Measurements from ENCODE around the gene ULK1. TPM values are rescaled to one million over a fixed set of nuclear protein-coding genes. Genes with fewer than 3 reads are reported as not detected.

Gene ULK1
- total and polyA plus RNA-seq, 2 donors (not counting 1 experiment from before 2014, with no cell fraction given): 3.3 to 14.9 TPM

DNA sequence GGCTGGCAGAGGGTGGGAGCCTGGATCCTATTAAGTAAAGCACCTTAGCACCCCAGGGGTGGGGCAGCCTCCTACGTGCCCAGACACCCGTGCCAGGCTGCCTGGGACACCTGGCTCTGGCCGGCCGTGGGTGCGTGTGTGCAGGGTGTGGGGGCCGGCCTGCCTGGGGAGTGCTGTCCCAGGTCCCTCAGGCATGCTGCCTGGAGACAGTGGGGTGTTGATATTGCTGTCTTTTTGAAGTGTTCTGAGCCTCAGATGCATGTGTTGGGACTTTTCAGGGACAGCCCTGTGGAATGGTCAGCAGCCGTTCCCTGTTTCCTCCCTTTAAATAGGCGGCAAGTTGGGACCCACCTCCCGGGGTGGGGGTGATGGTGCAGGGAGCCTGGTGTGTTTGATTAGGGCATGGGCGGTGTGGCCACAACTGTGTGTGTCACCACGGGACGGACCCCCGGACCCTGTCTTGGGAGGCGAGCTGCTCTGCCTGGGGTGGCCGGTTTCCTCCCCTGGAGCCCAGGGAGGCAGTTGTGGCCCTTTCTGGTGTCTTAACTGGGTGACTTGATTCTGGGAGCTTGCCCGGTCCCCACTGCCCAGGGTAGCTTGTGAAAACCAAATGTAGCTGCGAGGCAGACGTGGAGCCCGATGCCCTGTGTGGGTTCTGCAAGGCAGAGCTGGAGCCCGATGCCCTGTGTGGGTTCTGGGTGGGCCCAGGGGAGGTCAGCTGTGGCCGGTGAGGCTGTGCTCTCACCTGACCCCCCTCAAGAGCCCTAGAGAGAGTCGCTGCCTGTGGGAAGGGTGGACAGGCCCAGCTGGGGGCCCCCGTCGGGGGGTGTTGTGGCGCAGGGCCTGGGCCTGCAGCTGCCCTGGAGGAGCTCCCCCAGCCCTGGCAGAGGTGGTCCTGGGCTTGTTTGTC lies 8.2 kb downstream of the ULK1 start:
- no peak overlapping the region for H3K27ac ChIP-seq (ENCODE audit: insufficient read depth, low read length)
- no peaks in the 10 kb centered on the region for H3K27me3 ChIP-seq (ENCODE audit: control insufficient read depth, insufficient read depth, low read length)
- no peak overlapping the region for H3K4me3 ChIP-seq (replicated peaks in 1 of 4; ENCODE audit: control extremely low read depth in 1 of 4, insufficient read depth in 1 of 4, low read depth in 3 of 4, low read length in 4 of 4)
- H3K79me2 ChIP-seq (ENCODE audit: control insufficient read depth, insufficient read depth, low read length): no peaks in the 10 kb centered on the region
- H3K9me3 ChIP-seq (ENCODE audit: control insufficient read depth, insufficient read depth, low read depth, low read length): no peaks in the 10 kb centered on the region
- no peaks in the 10 kb centered on the region for H3K36me3 ChIP-seq (ENCODE audit: control insufficient read depth, insufficient read depth, low read length)
- H3K9ac ChIP-seq (ENCODE audit: insufficient read depth, low read length): no peak overlapping the region
- H3K4me1 ChIP-seq (ENCODE audit: control insufficient read depth, extremely low read depth, insufficient read depth, low read length): no peaks in the 10 kb centered on the region
- no peak overlapping the region for H3K4me2 ChIP-seq (ENCODE audit: extremely low read depth, insufficient read depth, low read length)
- DNase-seq (ENCODE audit: low read depth in 2 of 2): no peak
- no peaks in the 10 kb centered on the region for H4K20me1 ChIP-seq (ENCODE audit: control insufficient read depth, extremely low read depth, insufficient read depth, low read length)
- TF ChIP-seq, protein P1, sequence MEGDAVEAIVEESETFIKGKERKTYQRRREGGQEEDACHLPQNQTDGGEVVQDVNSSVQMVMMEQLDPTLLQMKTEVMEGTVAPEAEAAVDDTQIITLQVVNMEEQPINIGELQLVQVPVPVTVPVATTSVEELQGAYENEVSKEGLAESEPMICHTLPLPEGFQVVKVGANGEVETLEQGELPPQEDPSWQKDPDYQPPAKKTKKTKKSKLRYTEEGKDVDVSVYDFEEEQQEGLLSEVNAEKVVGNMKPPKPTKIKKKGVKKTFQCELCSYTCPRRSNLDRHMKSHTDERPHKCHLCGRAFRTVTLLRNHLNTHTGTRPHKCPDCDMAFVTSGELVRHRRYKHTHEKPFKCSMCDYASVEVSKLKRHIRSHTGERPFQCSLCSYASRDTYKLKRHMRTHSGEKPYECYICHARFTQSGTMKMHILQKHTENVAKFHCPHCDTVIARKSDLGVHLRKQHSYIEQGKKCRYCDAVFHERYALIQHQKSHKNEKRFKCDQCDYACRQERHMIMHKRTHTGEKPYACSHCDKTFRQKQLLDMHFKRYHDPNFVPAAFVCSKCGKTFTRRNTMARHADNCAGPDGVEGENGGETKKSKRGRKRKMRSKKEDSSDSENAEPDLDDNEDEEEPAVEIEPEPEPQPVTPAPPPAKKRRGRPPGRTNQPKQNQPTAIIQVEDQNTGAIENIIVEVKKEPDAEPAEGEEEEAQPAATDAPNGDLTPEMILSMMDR (conservative IDR thresholded peaks at IDR 0.05 in 1 of 2, IDR thresholded peaks at IDR 0.05 in 1 of 2; ENCODE audit: low read depth in 1 of 2, low read length in 2 of 2): no peak
- no peak overlapping the region for H2AFZ ChIP-seq (ENCODE audit: low read length)

DNA sequence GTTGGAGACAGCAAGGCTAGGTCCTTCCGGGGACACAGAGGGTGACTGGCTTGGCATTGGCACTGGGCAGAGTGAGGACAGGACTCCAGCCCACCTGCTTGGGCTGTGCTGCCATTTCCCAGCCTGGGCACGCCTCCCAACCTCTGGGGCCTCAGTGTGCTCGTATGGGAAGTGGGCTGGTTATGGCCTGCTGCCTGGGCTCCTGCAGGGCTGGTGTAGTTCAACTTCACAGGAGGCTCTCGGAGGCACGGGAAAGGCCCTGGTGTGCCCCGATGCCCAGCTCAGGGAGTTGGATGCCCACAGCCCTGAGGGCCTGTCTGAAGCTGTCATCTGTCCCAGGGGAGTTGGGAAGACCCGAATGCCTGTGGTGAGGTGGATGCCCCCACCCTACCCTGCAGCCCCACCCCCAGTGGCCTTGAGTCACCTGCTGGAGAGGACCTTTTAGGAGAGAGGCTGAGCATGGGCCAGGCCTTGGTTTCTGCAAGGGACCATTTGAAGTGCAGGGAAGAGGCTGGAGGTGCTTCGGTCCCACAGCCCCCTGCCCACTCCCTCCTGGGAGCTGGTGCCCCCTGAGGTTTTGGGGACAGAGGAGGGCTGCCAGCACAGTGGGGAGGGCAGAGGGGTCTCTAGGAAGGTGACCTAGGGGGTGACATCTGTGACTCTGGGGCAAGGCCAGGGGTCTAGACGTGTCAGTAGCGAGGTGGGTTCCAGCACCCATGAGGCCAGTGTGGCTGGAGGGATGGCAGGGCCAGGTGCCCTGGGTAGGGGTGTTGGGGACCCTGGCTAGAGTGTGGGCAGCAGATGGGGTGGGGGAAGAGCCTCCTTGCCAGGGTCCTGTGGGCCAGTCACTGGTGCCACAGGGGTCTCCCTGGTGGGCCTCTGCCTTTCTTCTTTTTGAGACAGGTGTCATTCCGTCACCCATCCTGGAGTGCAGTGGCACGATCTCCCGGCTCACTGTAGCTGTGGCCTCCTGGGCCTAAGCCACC lies 9.1 kb downstream of the ULK1 start:
- Histone ChIP-seq H3K4me1 (ENCODE audit: control insufficient read depth, extremely low read depth, insufficient read depth, low read length) (no peaks in the 10 kb centered on the region), H3K9me3 (ENCODE audit: control insufficient read depth, insufficient read depth, low read depth, low read length) (no peaks in the 10 kb centered on the region), H3K79me2 (ENCODE audit: control insufficient read depth, insufficient read depth, low read length) (no peaks in the 10 kb centered on the region), H2AFZ (ENCODE audit: low read length) (no peak overlapping the region), H3K9ac (ENCODE audit: insufficient read depth, low read length) (no peak overlapping the region), H4K20me1 (ENCODE audit: control insufficient read depth, extremely low read depth, insufficient read depth, low read length) (no peaks in the 10 kb centered on the region), H3K4me3 (replicated peaks in 1 of 4; ENCODE audit: control extremely low read depth in 1 of 4, insufficient read depth in 1 of 4, low read depth in 3 of 4, low read length in 4 of 4) (no peak overlapping the region), H3K27me3 (ENCODE audit: control insufficient read depth, insufficient read depth, low read length) (no peaks in the 10 kb centered on the region), H3K4me2 (ENCODE audit: extremely low read depth, insufficient read depth, low read length) (no peak overlapping the region), H3K27ac (ENCODE audit: insufficient read depth, low read length) (no peak overlapping the region), H3K36me3 (ENCODE audit: control insufficient read depth, insufficient read depth, low read length) (no peaks in the 10 kb centered on the region)
- no peak for TF ChIP-seq EZH2 (IDR thresholded peaks at IDR 0.05; ENCODE audit: low read length, missing control alignments)
- TF ChIP-seq, protein P1 (conservative IDR thresholded peaks at IDR 0.05 in 1 of 2, IDR thresholded peaks at IDR 0.05 in 1 of 2; ENCODE audit: low read depth in 1 of 2, low read length in 2 of 2): no peak
- DNase-seq (ENCODE audit: low read depth in 2 of 2): no peak

DNA sequence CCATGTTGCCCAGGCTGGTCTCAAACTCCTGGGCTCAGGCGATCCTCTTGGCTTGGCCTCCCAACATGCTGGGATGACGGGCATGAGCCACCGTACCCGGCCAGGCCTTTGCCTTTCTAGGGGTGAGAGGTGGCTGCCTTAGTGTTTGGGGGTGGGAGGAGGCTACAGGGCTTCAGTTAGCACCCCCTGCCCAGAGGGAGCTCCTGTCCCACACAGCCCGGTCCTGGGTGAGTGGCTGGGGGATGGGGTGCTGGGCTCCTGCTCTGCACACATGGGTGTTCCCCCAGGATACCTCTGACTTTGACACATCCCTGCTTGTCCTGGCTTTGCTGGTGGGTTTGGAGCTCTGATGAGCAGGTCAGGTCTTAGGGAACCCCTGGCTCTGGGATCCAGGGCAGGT lies 9.9 kb downstream of the ULK1 start:
- H3K4me1 ChIP-seq (ENCODE audit: control insufficient read depth, extremely low read depth, insufficient read depth, low read length): no peaks in the 10 kb centered on the region
- H3K9ac ChIP-seq (ENCODE audit: insufficient read depth, low read length): no peak overlapping the region
- H3K79me2 ChIP-seq (ENCODE audit: control insufficient read depth, insufficient read depth, low read length): no peaks in the 10 kb centered on the region
- DNase-seq (ENCODE audit: low read depth in 2 of 2): no peak
- H3K9me3 ChIP-seq (ENCODE audit: control insufficient read depth, insufficient read depth, low read depth, low read length): no peaks in the 10 kb centered on the region
- TF ChIP-seq, protein P1 (conservative IDR thresholded peaks at IDR 0.05 in 1 of 2, IDR thresholded peaks at IDR 0.05 in 1 of 2; ENCODE audit: low read depth in 1 of 2, low read length in 2 of 2): no peak
- no peak for TF ChIP-seq EZH2 (IDR thresholded peaks at IDR 0.05; ENCODE audit: low read length, missing control alignments)
- no peak overlapping the region for H3K4me2 ChIP-seq (ENCODE audit: extremely low read depth, insufficient read depth, low read length)
- H3K36me3 ChIP-seq (ENCODE audit: control insufficient read depth, insufficient read depth, low read length): no peaks in the 10 kb centered on the region
- no peaks in the 10 kb centered on the region for H4K20me1 ChIP-seq (ENCODE audit: control insufficient read depth, extremely low read depth, insufficient read depth, low read length)
- H2AFZ ChIP-seq (ENCODE audit: low read length): no peak overlapping the region
- no peak overlapping the region for H3K4me3 ChIP-seq (replicated peaks in 1 of 4; ENCODE audit: control extremely low read depth in 1 of 4, insufficient read depth in 1 of 4, low read depth in 3 of 4, low read length in 4 of 4)
- H3K27me3 ChIP-seq (ENCODE audit: control insufficient read depth, insufficient read depth, low read length): no peaks in the 10 kb centered on the region
- no peak overlapping the region for H3K27ac ChIP-seq (ENCODE audit: insufficient read depth, low read length)
